HepG2 (cell line): ENCODE data around the gene EPHA6. TPM values are rescaled to one million over a fixed set of nuclear protein-coding genes. Genes with fewer than 3 reads are reported as not detected.

Experiments
- BCL6 ChIP-seq: IDR thresholded peaks from 2 replicates; pipeline ENCODE4 v1.6.1; 2016; ENCODE audit warnings: missing genetic modification reagents, missing compliant biosample characterization
- FOXO1 ChIP-seq: sonication (generic); formaldehyde crosslinking; IDR thresholded peaks from 2 replicates; pipeline ENCODE4 v1.4.0; 2020; ENCODE audit warnings: missing genetic modification reagents
- FUBP1 ChIP-seq: sonication (generic); formaldehyde crosslinking; IDR thresholded peaks from 2 replicates; pipeline ENCODE4 v1.5.1; 2020; ENCODE audit warnings: missing genetic modification reagents, mild to moderate bottlenecking, borderline replicate concordance
- GPBP1L1 ChIP-seq: sonication (generic); formaldehyde crosslinking; IDR thresholded peaks from 2 replicates; pipeline ENCODE4 v1.5.0; 2020; ENCODE audit warnings: mild to moderate bottlenecking, missing genetic modification reagents
- HES4 ChIP-seq: sonication (generic); formaldehyde crosslinking; IDR thresholded peaks from 2 replicates; pipeline ENCODE4 v1.9.0; 2021; ENCODE audit warnings: mild to moderate bottlenecking, missing genetic modification reagents, borderline replicate concordance
- LRRFIP1 ChIP-seq: sonication (generic); formaldehyde crosslinking; conservative IDR thresholded peaks from 2 replicates; pipeline ENCODE4 v1.4.0; 2020; ENCODE audit warnings: missing genetic modification reagents
- NAIF1 ChIP-seq: sonication (generic); formaldehyde crosslinking; IDR thresholded peaks from 2 replicates; pipeline ENCODE4 v1.5.0; 2020; ENCODE audit warnings: mild to moderate bottlenecking, missing genetic modification reagents, borderline replicate concordance
- PBX2 ChIP-seq: IDR thresholded peaks from 2 replicates; pipeline ENCODE4 v1.6.1; 2016; ENCODE audit warnings: control low read depth
- PPARG ChIP-seq: conservative IDR thresholded peaks from 2 replicates; pipeline ENCODE4 v1.6.1; 2016; ENCODE audit warnings: missing biosample characterization, missing genetic modification reagents
- PRDM4 ChIP-seq: sonication (generic); formaldehyde crosslinking; IDR thresholded peaks from 2 replicates; pipeline ENCODE4 v1.9.0; 2021; ENCODE audit warnings: missing genetic modification reagents, borderline replicate concordance
- SIN3A ChIP-seq: IDR thresholded peaks from 2 replicates; pipeline ENCODE4 v1.6.1; 2011; ENCODE audit warnings: low read depth, mild to moderate bottlenecking, control low read depth, low read length, borderline replicate concordance
- SOX5 ChIP-seq: IDR thresholded peaks from 2 replicates; pipeline ENCODE4 v1.6.1; 2016; ENCODE audit warnings: borderline replicate concordance
- TSC22D2 ChIP-seq: sonication (generic); formaldehyde crosslinking; IDR thresholded peaks from 2 replicates; pipeline ENCODE4 v1.5.1; 2020; ENCODE audit warnings: missing genetic modification reagents, mild to moderate bottlenecking, borderline replicate concordance
- ZNF124 ChIP-seq: sonication (generic); formaldehyde crosslinking; IDR thresholded peaks from 2 replicates; pipeline ENCODE4 v1.4.0; 2020; ENCODE audit warnings: missing genetic modification reagents
- ZNF17 ChIP-seq: sonication (generic); formaldehyde crosslinking; IDR thresholded peaks from 2 replicates; pipeline ENCODE4 v1.5.0; 2020; ENCODE audit warnings: mild to moderate bottlenecking, missing genetic modification reagents
- ZNF234 ChIP-seq: sonication (generic); formaldehyde crosslinking; conservative IDR thresholded peaks from 2 replicates; pipeline ENCODE4 v1.5.1; 2020; ENCODE audit warnings: mild to moderate bottlenecking, missing genetic modification reagents
- ZNF496 ChIP-seq: sonication (generic); formaldehyde crosslinking; IDR thresholded peaks from 2 replicates; pipeline ENCODE4 v1.8.1; 2023; ENCODE audit warnings: mild to moderate bottlenecking, moderate library complexity, missing genetic modification reagents; ENCODE audit not compliant: insufficient replicate concordance
- ZNF792 ChIP-seq: IDR thresholded peaks from 2 replicates; pipeline ENCODE4 v1.6.1; 2016
- ZNF883 ChIP-seq: sonication (generic); formaldehyde crosslinking; IDR thresholded peaks from 2 replicates; pipeline ENCODE4 v1.5.1; 2020; ENCODE audit warnings: mild to moderate bottlenecking, missing genetic modification reagents; ENCODE audit errors: not compliant biosample characterization
- polyA plus RNA-seq, 8 experiments: library from polyadenylated mRNA; depleted of rRNA in 3 of 8; stranded (reverse) in 7 of 8; unstranded in 1 of 8; fragments of >200 nt; fragmentation: Illumina TruSeq in 4 of 8; extraction: Trizol in 4 of 8; gene quantifications; 2 replicates each; pipeline versions ENCODE4 v1.2.1 to v1.2.3, GENCODE V29; 2011 to 2016; ENCODE audit warnings: low read depth in 4 of 8, missing spikeins in 1 of 8, mixed read lengths in 1 of 8; ENCODE audit not compliant: insufficient read depth in 1 of 8
- total RNA-seq, 5 experiments: library from RNA; depleted of rRNA; stranded (reverse); fragments of >200 nt; fragmentation: Illumina TruSeq; extraction: Trizol; gene quantifications; 2 replicates each; pipeline ENCODE4 v1.2.3, GENCODE V29; 2016; ENCODE audit warnings: low read depth in 1 of 5

EPHA6 gene
- total and polyA plus RNA-seq, 2 of the 13 experiments (the other 11 are each of a cell fraction or from before 2014, with no cell fraction given), result not detected

GRCh38 chr3:97764407-97765238 is 950.2 kb downstream of the EPHA6 start, which contains the start of gene ARL6 (continued):
- 0 out of 2 replicates have a peak, but pooled peaks have one; percentile 20 for TF ChIP-seq PPARG (CRISPR knock-in tag)
- 0 out of 2 replicates have a peak, but pooled peaks have one; percentile 25 for TF ChIP-seq ZNF792 (CRISPR knock-in tag)
- peak; percentile 32; the same call in 1 of the 2 replicates for TF ChIP-seq ZNF124 (CRISPR knock-in tag)
- TF ChIP-seq BCL6 (CRISPR knock-in tag), result 0 out of 2 replicates have a peak, but pooled peaks have one; percentile 6
- TF ChIP-seq ZNF234 (CRISPR knock-in tag), result no peak
- TF ChIP-seq GPBP1L1, result no peak
- no peak for TF ChIP-seq ZNF17
- TF ChIP-seq HES4 (CRISPR knock-in tag), result no peak; the same call in 1 of the 2 replicates
- no peak for TF ChIP-seq LRRFIP1 (CRISPR knock-in tag)
- peak; percentile 55 for TF ChIP-seq ZNF883 (CRISPR knock-in tag)
- peak; percentile 84; the same call in 1 of the 2 replicates for TF ChIP-seq SIN3A
- no peak for TF ChIP-seq SOX5 (CRISPR knock-in tag)
- TF ChIP-seq FUBP1 (CRISPR knock-in tag), result no peak
- no peak for TF ChIP-seq NAIF1 (CRISPR knock-in tag)
- TF ChIP-seq PBX2 (CRISPR knock-in tag), result no peak
- TF ChIP-seq ZNF496 (CRISPR knock-in tag), result no peak
- no peak for TF ChIP-seq FOXO1
- TF ChIP-seq PRDM4 (CRISPR knock-in tag), result no peak
- TF ChIP-seq TSC22D2 (CRISPR knock-in tag), result no peak
